NCI-H1105 treated with DMSO at 0.1 percent for 48 hours (cell line): ENCODE measurements around the gene TMSB10.
"Not testable (repeated sequence)": the region's sequence is repeated elsewhere in the genome, so short reads cannot be mapped to it uniquely, and the experiment has no call there.

Source experiments
- DNase-seq: peaks from one replicate; lab custom pipeline; 2025; lab: John Stamatoyannopoulos, UW

Gene TMSB10

DNA sequence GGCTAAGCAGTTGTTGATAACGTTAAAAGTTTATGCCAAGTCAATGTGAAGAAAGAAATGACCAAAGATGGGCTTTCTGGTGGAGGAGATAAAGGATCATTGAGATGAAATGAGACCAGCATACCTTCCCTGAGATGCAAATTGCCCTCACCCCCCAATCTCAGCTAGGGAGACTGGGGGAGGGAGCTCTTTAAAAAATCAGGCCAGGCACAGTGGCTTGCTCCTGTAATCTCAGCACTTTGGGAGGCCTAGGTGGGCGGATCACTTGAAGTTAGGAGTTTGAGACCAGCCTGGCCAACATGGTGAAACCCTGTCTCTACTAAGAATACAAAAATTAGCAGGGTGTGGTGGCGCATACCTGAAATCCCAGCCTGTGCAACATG is 34.6 kb downstream of the TMSB10 start:
- no peak for DNase-seq

DNA sequence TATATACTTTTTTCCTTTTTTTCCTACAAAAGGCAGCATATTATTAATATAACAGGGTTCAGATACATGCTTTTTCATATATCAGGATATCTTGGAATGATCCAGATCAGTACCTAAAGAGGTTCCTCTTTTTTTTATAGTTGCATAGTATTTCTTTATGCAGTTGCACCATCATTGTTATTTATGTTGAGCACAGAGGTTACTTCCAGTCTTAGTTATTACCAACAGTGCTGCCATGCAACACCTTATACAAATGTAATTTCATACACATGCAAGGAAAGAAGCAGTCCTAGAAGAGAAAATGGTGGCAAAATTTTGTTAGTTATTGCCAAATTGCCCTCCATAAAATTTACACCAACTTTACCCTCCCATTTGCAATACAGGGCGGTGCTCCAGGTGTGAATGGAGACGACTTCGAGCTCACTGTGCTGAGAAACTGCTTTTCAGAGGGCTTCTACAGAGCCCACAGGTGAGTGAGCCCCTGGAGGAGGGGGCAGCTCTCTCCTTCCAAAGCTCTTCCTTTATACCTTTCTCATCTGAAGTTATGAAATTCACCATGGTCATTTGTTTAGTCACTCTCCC is 35.5 kb downstream of the TMSB10 start:
- no peak for DNase-seq

DNA sequence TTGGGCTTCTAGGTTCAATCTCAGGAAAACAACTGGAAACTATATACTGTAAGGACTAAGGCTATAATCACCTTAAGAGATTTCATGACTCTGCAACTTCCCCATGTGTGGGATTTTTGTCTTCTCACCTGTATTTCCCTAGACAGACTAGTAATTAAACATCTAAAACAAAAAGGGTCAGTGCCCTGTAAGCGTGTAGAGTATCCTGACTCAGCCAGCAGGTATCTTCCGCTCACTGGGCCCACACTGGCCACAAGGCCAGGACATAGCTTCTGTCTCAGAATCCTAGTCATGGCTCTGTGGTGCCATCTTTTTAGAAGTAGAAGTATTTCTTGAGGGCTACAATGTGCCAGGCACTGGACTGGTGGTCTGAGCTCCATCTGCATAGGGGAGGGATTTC is 36.7 kb downstream of the TMSB10 start:
- DNase-seq, result no peak

- DNase-seq, result no peak
Measured at GRCh38 chr2:84942964-84943421, 37.5 kb downstream of the TMSB10 start.

GRCh38 chr2:84944295-84944909 is 38.9 kb downstream of the TMSB10 start:
- no peak for DNase-seq

DNA sequence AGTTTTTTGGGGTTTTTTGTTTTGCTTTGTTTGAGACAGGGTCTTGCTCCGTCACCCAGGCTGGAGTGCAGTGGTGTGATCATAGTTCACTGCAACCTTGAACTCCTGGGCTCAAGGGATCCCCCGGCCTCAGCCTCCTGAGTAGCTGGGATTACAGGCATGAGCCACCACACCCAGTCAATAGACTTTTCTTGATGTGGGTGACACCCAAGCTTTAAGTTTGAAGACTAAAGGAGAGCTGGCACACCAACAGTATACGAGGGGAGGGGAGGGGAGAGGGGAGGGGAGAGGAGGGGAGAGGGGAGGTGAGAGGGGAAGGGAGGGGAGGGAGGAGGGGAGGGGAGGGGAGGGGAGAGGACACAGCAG is 40.4 kb downstream of the TMSB10 start:
- DNase-seq, result not testable (repeated sequence)

- DNase-seq, result no peak
Measured at GRCh38 chr2:84946204-84947009, 41.0 kb downstream of the TMSB10 start.

GRCh38 chr2:84947010-84947593 is 41.6 kb downstream of the TMSB10 start:
- no peak for DNase-seq

GRCh38 chr2:84953535-84953934 is 48.1 kb downstream of the TMSB10 start:
- no peak for DNase-seq

- DNase-seq, result no peak
Measured at GRCh38 chr2:84954329-84954728, 48.9 kb downstream of the TMSB10 start.
